GM12878 (cell line): ENCODE results near the gene METTL9. TPM values are rescaled to one million over a fixed set of nuclear protein-coding genes. Genes with fewer than 3 reads are reported as not detected.
"Not testable (repeated sequence)": the region's sequence is repeated elsewhere in the genome, so short reads cannot be mapped to it uniquely, and the experiment has no call there.

ENCODE experiments used
- ATAC-seq: fragments of 200-7000 bp; cut with Tn5 transposase; 3 replicates; pipeline ENCODE4 v1.9.1; 2020; ENCODE audit warnings: mild to moderate bottlenecking, moderate library complexity
- BruUV-seq: library from RNA; stranded (reverse); fragments of 400-500 nt; replicated peaks from 2 replicates; lab custom pipeline; 2021; lab: Mats Ljungman, UMichigan
- CTCF ChIA-PET: fragments of 300-600 bp; sonication (Branson Sonifier 250); formaldehyde crosslinking; extraction: SDS; loops from one replicate; lab custom pipeline; 2021; ENCODE audit warnings: inconsistent platforms; lab: Yijun Ruan, JAX
- POLR2A ChIA-PET: fragments of 350-600 bp; formaldehyde crosslinking; extraction: SDS; loops from one replicate; lab custom pipeline; 2021; ENCODE audit warnings: inconsistent platforms; lab: Charles Lee
- RAD21 ChIA-PET: fragments of 300-600 bp; sonication (Branson Sonifier 250); formaldehyde crosslinking; loops from one replicate; lab custom pipeline; 2023; ENCODE audit warnings: antibody characterized with exemption; ENCODE audit not compliant: unreplicated experiment; lab: Charles Lee
- SMC1A ChIA-PET: fragments of 300-600 bp; sonication (Branson Sonifier 250); formaldehyde crosslinking; loops from one replicate; lab custom pipeline; 2023; ENCODE audit not compliant: unreplicated experiment, uncharacterized antibody; lab: Charles Lee
- DNase-seq: peaks from one replicate; pipeline ENCODE4 v3.0.0-alpha.2; 2011; ENCODE audit warnings: low read depth, low spot score
- FAIRE-seq: peaks from 3 replicates; lab custom pipeline; 2011; peaks lifted over from hg19 to GRCh38; lab: Jason Lieb, UNC
- H2AFZ ChIP-seq: 2 replicates; pipeline ENCODE4 v1.6.0; 2011; ENCODE audit warnings: low read depth, low read length, control low read depth; ENCODE audit not compliant: control insufficient read depth
- H3K27ac ChIP-seq: 2 replicates; pipeline ENCODE4 v1.5.1; 2011; ENCODE audit warnings: control low read depth; ENCODE audit not compliant: control insufficient read depth, insufficient read depth
- H3K27me3 ChIP-seq, 2 experiments: replicated peaks in 1 of 2; 2 replicates each; pipeline versions ENCODE4 v1.6.0 to v1.6.1; 2011; ENCODE audit warnings: low read length in 1 of 2; ENCODE audit not compliant: control insufficient read depth in 2 of 2, insufficient read depth in 2 of 2
- H3K36me3 ChIP-seq, 2 experiments: 2 replicates each; pipeline ENCODE4 v1.5.1; 2011; ENCODE audit warnings: low read length in 1 of 2; ENCODE audit not compliant: control insufficient read depth in 2 of 2, insufficient read depth in 2 of 2
- H3K4me1 ChIP-seq: 2 replicates; pipeline ENCODE4 v1.6.1; 2011; ENCODE audit warnings: mild to moderate bottlenecking, low read length, moderate library complexity, mixed read lengths; ENCODE audit not compliant: control insufficient read depth, insufficient read depth
- H3K4me2 ChIP-seq: 2 replicates; pipeline ENCODE4 v1.6.0; 2011; ENCODE audit warnings: control low read depth; ENCODE audit not compliant: control insufficient read depth, insufficient read depth
- H3K4me3 ChIP-seq: fragments of 200-600 bp; sonication (generic); 2 replicates; pipeline ENCODE4 v1.5.1; 2016
- H3K79me2 ChIP-seq: 2 replicates; pipeline ENCODE4 v1.6.0; 2011; ENCODE audit warnings: low read length; ENCODE audit not compliant: control insufficient read depth, insufficient read depth
- H3K9ac ChIP-seq: 2 replicates; pipeline ENCODE4 v1.8.0; 2011; ENCODE audit warnings: low read length, control low read depth, mixed read lengths; ENCODE audit not compliant: control insufficient read depth, insufficient read depth
- H3K9me3 ChIP-seq: replicated peaks from 3 replicates; pipeline ENCODE4 v1.5.1; 2011; ENCODE audit warnings: mild to moderate bottlenecking, low read length; ENCODE audit not compliant: control insufficient read depth, insufficient read depth
- H4K20me1 ChIP-seq: 2 replicates; pipeline ENCODE4 v1.6.0; 2011; ENCODE audit not compliant: control insufficient read depth, insufficient read depth
- HDAC6 ChIP-seq: fragments of 200-600 bp; sonication (generic); IDR thresholded peaks from one replicate; pipeline ENCODE4 v1.8.0; 2017; ENCODE audit warnings: antibody characterized with exemption; ENCODE audit not compliant: unreplicated experiment
- MYB ChIP-seq: fragments of 150-350 bp; IDR thresholded peaks from 2 replicates; pipeline ENCODE4 v1.6.1; 2014; ENCODE audit warnings: mild to moderate bottlenecking, low read depth, low read length, borderline replicate concordance
- NRF1 ChIP-seq: conservative IDR thresholded peaks from 2 replicates; pipeline ENCODE4 v1.6.1; 2011; ENCODE audit warnings: mild to moderate bottlenecking, low read depth, low read length, improper control_type of control experiment
- POLR2AphosphoS5 ChIP-seq: IDR thresholded peaks from 2 replicates; pipeline ENCODE4 v1.6.1; 2011; ENCODE audit warnings: mild to moderate bottlenecking, low read length, inconsistent platforms
- RB1 ChIP-seq: fragments of 450-650 bp; formaldehyde crosslinking; IDR thresholded peaks from 2 replicates; pipeline ENCODE4 v1.6.1; 2017; ENCODE audit warnings: mild to moderate bottlenecking, borderline replicate concordance
- SMARCA5 ChIP-seq: fragments of 450-650 bp; IDR thresholded peaks from 2 replicates; pipeline ENCODE4 v1.6.1; 2017; ENCODE audit warnings: mild to moderate bottlenecking
- SREBF1 ChIP-seq: IDR thresholded peaks from 2 replicates; pipeline ENCODE4 v1.6.1; 2012; ENCODE audit warnings: mild to moderate bottlenecking, low read length
- WRNIP1 ChIP-seq: IDR thresholded peaks from 2 replicates; pipeline ENCODE4 v1.6.1; 2011; ENCODE audit warnings: low read depth, low read length, improper control_type of control experiment, borderline replicate concordance
- ZNF207 ChIP-seq: fragments of 450-650 bp; IDR thresholded peaks from 2 replicates; pipeline ENCODE4 v1.6.1; 2014; ENCODE audit warnings: antibody characterized with exemption, mild to moderate bottlenecking, borderline replicate concordance
- WGBS: methylation state at CpG from one replicate; pipeline ENCODE4 v1.1.6; 2016; ENCODE audit warnings: low lambda C conversion rate; ENCODE audit not compliant: insufficient replicate concordance, insufficient coverage; ENCODE audit errors: missing lambda C conversion rate; 5-methylcytosine and 5-hydroxymethylcytosine counted together
- in situ Hi-C: fragments of 300-500 bp; cut with MboI; formaldehyde crosslinking; loops from 9 replicates; pipeline ENCODE4 v1.14.3; 2018; ENCODE audit warnings: mixed read lengths
- intact Hi-C: fragments of 100-400 bp; cut with micrococcal nuclease; formaldehyde crosslinking; loops from one replicate; pipeline ENCODE4 v1.14.2; 2022; ENCODE audit not compliant: unreplicated experiment
- polyA plus RNA-seq, 11 experiments: library from polyadenylated mRNA; depleted of rRNA in 4 of 11; unstranded in 6 of 11; stranded (reverse) in 5 of 11; fragments of >200 nt; fragmentation: Nextera tagmentation in 4 of 11; fragmentation: Illumina TruSeq in 1 of 11; extraction: Ambion mirVana in 4 of 11; extraction: Trizol in 1 of 11; gene quantifications; 1 replicate in 1 of 11; 2 replicates in 10 of 11; pipeline versions ENCODE4 v1.2.1 to v1.2.3, GENCODE V29; 2011 to 2016; ENCODE audit warnings: inconsistent platforms in 2 of 11, missing spikeins in 2 of 11, low read depth in 1 of 11
- total RNA-seq, 4 experiments: library from RNA; depleted of rRNA in 3 of 4; stranded (reverse); fragments of >200 nt in 3 of 4; fragmentation: Illumina TruSeq in 1 of 4; extraction: Trizol in 1 of 4; gene quantifications; 2 replicates each; pipeline versions ENCODE4 v1.2.1 to v1.2.3, GENCODE V29; 2013 to 2021
- TF ChIP-seq, protein P1 (sequence below): fragments of 450-650 bp; IDR thresholded peaks from 2 replicates; pipeline ENCODE4 v1.6.1; 2017; ENCODE audit warnings: low read depth, mild to moderate bottlenecking, moderate library complexity
- TF ChIP-seq, protein P2 (sequence below): fragments of 450-650 bp; IDR thresholded peaks from 2 replicates; pipeline ENCODE4 v1.6.1; 2017; ENCODE audit warnings: mild to moderate bottlenecking, moderate library complexity

The METTL9 gene
- total and polyA plus RNA-seq, 10 of the 15 experiments (the other 5 are each of a cell fraction or from before 2014, with no cell fraction given): 19.4 to 119 (median 101) TPM

DNA sequence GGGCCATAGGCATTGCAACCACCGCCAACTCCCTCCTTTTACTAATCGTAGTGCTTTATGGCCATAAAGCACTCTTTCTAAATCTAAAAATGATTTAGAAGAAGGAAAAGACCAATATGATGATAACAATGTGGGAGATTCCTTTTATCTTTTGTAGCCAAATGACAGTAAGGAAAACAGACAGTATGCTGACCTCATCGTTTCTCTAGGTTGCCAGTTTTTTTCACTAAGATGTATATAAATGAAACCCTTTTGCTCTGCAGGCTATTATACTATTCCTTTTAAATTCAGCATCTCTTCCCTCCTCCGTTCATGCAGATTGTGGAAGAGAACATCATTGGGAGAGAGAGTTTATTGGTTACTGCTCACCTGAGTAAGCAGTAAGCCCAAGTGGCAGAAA, 89.7 kb downstream of the METTL9 start (continued):
- no peak for TF ChIP-seq ZNF207
- no peak for TF ChIP-seq HDAC6
- TF ChIP-seq WRNIP1: no peak
- TF ChIP-seq SREBF1: no peak
- TF ChIP-seq, all 136 proteins: peak for 0

GRCh38 chr16:21690967-21691366, 91.6 kb downstream of the METTL9 start:
- H3K9me3 ChIP-seq, BruUV-seq, POLR2A ChIA-PET, H3K79me2 ChIP-seq, H3K4me1 ChIP-seq, in situ Hi-C loops, H3K36me3 ChIP-seq, SMC1A ChIA-PET, H3K4me3 ChIP-seq, intact Hi-C loops, H3K27ac ChIP-seq, CTCF ChIA-PET, H3K9ac ChIP-seq, DNase-seq, ATAC-seq, H2AFZ ChIP-seq, FAIRE-seq, RAD21 ChIA-PET, H4K20me1 ChIP-seq, H3K4me2 ChIP-seq, H3K27me3 ChIP-seq: not testable (repeated sequence)
- 29% methylated on average over 2 of the region's 4 CpGs for WGBS

- no peaks in the 10 kb centered on the region for H3K27me3 ChIP-seq
- CTCF ChIA-PET: interaction anchor here (0.8 to 3.9 kb wide), 4 partner anchors 9 to 37 kb away, joined by 3 to 16 read pairs (median 8); no protein-coding TSS in a partner anchor
- FAIRE-seq (no peak), ATAC-seq (no peak), DNase-seq (no peak)
- H3K9ac ChIP-seq: no peak overlapping the region
- BruUV-seq: no TSS peak
- POLR2A ChIA-PET: interaction anchor here (0.7 kb wide), 1 partner anchor 1839 kb away, joined by 3 read pairs; no protein-coding TSS in a partner anchor
- no peaks in the 10 kb centered on the region for H3K36me3 ChIP-seq
- no peak overlapping the region for H3K27ac ChIP-seq
- no peak overlapping the region for H3K4me3 ChIP-seq
- no peaks in the 10 kb centered on the region for H3K9me3 ChIP-seq
- H3K4me2 ChIP-seq: no peak overlapping the region
- intact Hi-C loops (no loop called here), in situ Hi-C loops (no loop called here)
- RAD21 ChIA-PET: interaction anchor here (1.9 kb wide), 1 partner anchor 33 kb away, joined by 8 read pairs; no protein-coding TSS in a partner anchor
- no peaks in the 10 kb centered on the region for H3K4me1 ChIP-seq
- H2AFZ ChIP-seq: no peak overlapping the region
- SMC1A ChIA-PET: interaction anchor here (1.7 kb wide), 1 partner anchor 33 kb away, joined by 4 read pairs; no protein-coding TSS in a partner anchor
- H4K20me1 ChIP-seq: no peaks in the 10 kb centered on the region
- 73% methylated on average over 4 of the region's 4 CpGs for WGBS
- no peaks in the 10 kb centered on the region for H3K79me2 ChIP-seq
- TF ChIP-seq POLR2AphosphoS5: no peak
- no peak for TF ChIP-seq NRF1
- TF ChIP-seq, protein P1, sequence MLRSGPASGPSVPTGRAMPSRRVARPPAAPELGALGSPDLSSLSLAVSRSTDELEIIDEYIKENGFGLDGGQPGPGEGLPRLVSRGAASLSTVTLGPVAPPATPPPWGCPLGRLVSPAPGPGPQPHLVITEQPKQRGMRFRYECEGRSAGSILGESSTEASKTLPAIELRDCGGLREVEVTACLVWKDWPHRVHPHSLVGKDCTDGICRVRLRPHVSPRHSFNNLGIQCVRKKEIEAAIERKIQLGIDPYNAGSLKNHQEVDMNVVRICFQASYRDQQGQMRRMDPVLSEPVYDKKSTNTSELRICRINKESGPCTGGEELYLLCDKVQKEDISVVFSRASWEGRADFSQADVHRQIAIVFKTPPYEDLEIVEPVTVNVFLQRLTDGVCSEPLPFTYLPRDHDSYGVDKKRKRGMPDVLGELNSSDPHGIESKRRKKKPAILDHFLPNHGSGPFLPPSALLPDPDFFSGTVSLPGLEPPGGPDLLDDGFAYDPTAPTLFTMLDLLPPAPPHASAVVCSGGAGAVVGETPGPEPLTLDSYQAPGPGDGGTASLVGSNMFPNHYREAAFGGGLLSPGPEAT: no peak
- no peak for TF ChIP-seq MYB
- TF ChIP-seq SMARCA5: no peak
- no peak for TF ChIP-seq RB1
- TF ChIP-seq, protein P2, sequence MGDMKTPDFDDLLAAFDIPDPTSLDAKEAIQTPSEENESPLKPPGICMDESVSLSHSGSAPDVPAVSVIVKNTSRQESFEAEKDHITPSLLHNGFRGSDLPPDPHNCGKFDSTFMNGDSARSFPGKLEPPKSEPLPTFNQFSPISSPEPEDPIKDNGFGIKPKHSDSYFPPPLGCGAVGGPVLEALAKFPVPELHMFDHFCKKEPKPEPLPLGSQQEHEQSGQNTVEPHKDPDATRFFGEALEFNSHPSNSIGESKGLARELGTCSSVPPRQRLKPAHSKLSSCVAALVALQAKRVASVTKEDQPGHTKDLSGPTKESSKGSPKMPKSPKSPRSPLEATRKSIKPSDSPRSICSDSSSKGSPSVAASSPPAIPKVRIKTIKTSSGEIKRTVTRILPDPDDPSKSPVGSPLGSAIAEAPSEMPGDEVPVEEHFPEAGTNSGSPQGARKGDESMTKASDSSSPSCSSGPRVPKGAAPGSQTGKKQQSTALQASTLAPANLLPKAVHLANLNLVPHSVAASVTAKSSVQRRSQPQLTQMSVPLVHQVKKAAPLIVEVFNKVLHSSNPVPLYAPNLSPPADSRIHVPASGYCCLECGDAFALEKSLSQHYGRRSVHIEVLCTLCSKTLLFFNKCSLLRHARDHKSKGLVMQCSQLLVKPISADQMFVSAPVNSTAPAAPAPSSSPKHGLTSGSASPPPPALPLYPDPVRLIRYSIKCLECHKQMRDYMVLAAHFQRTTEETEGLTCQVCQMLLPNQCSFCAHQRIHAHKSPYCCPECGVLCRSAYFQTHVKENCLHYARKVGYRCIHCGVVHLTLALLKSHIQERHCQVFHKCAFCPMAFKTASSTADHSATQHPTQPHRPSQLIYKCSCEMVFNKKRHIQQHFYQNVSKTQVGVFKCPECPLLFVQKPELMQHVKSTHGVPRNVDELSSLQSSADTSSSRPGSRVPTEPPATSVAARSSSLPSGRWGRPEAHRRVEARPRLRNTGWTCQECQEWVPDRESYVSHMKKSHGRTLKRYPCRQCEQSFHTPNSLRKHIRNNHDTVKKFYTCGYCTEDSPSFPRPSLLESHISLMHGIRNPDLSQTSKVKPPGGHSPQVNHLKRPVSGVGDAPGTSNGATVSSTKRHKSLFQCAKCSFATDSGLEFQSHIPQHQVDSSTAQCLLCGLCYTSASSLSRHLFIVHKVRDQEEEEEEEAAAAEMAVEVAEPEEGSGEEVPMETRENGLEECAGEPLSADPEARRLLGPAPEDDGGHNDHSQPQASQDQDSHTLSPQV: no peak
Measured at GRCh38 chr16:21694609-21695008, 95.2 kb downstream of the METTL9 start.
